Activated CD4-positive, alpha-beta T cell treated with anti-CD3 and anti-CD28 coated beads, Interleukin-2, amount 10 ng/mL, durations not matched to agents 24 days and 14 days (primary cell): ENCODE data around the gene MRE11. TPM values are rescaled to one million over a fixed set of nuclear protein-coding genes. Genes with fewer than 3 reads are reported as not detected.

Experiments used
- DNase-seq: peaks from one replicate; pipeline ENCODE4 v3.0.0; 2022
- H3K27ac Mint-ChIP-seq: one replicate; pipeline ENCODE4 v1.8.0; 2022; ENCODE audit warnings: mild to moderate bottlenecking, mixed read lengths
- H3K27me3 Mint-ChIP-seq: one replicate; pipeline ENCODE4 v1.8.0; 2022; ENCODE audit warnings: mixed read lengths
- H3K36me3 Mint-ChIP-seq: one replicate; pipeline ENCODE4 v1.8.0; 2022; ENCODE audit warnings: low read depth, mild to moderate bottlenecking, mixed read lengths
- H3K4me1 Mint-ChIP-seq: one replicate; pipeline ENCODE4 v1.8.0; 2021; ENCODE audit warnings: mixed read lengths
- H3K4me3 Mint-ChIP-seq: one replicate; pipeline ENCODE4 v1.8.0; 2022; ENCODE audit warnings: mild to moderate bottlenecking, moderate library complexity, mixed read lengths
- H3K9me3 Mint-ChIP-seq: one replicate; pipeline ENCODE4 v1.8.0; 2021; ENCODE audit warnings: mixed read lengths
- intact Hi-C: fragments of 100-400 bp; cut with micrococcal nuclease; formaldehyde crosslinking; loops from one replicate; pipeline ENCODE4 v1.15.1; 2023
- total RNA-seq: library from RNA; stranded (reverse); gene quantifications from 2 replicates; pipeline ENCODE4 v1.2.3, GENCODE V29; 2022

MRE11 gene
- 45.4 and 46.5 TPM in 2 replicates for total RNA-seq

GRCh38 chr11:94493281-94494125 lies at the start of gene MRE11, which contains the start of gene ANKRD49:
TSS of gene MRE11 (minus strand) at chr11:94493844. CDS start at chr11:94492801, 1,043 bp downstream.
TSS of gene ANKRD49 (plus strand) at chr11:94493984. CDS start at chr11:94496694, 2,710 bp downstream.
- Mint-ChIP-seq H3K4me3 (peak within 1 kb of the TSS; percentile 96), H3K36me3 (peaks cover 37% of the 10 kb centered on the region), H3K9me3 (no peaks in the 10 kb centered on the region), H3K27me3 (no peaks in the 10 kb centered on the region), H3K4me1 (peaks cover 30% of the 10 kb centered on the region), H3K27ac (peak within 1 kb of the TSS; percentile 95)
- peak; percentile 99 for DNase-seq
- intact Hi-C loops: loop anchor here (1.0 to 5.0 kb wide), 6 partner anchors 20 to 831 kb away; partner anchors contain the start of genes C11orf54, CEP295, MED17 and PANX1

- peaks cover 2% of the 10 kb centered on the region for H3K36me3 Mint-ChIP-seq
- intact Hi-C loops: no loop called here
- DNase-seq: no peak
- peaks cover 30% of the 10 kb centered on the region for H3K27me3 Mint-ChIP-seq
- H3K9me3 Mint-ChIP-seq: no peaks in the 10 kb centered on the region
- H3K27ac Mint-ChIP-seq: no peak overlapping the region
- peaks cover 10% of the 10 kb centered on the region for H3K4me1 Mint-ChIP-seq
- H3K4me3 Mint-ChIP-seq: no peak overlapping the region
Measured at GRCh38 chr11:94539420-94539819, 45.8 kb upstream of the MRE11 start.

GRCh38 chr11:94537031-94537600 lies 43.5 kb upstream of the MRE11 start:
- intact Hi-C loops: no loop called here

GRCh38 chr11:94536386-94536785 lies 42.7 kb upstream of the MRE11 start:
- DNase-seq: no peak
- Mint-ChIP-seq H3K9me3 (no peaks in the 10 kb centered on the region), H3K4me3 (no peak overlapping the region), H3K27me3 (peaks cover 39% of the 10 kb centered on the region), H3K36me3 (no peaks in the 10 kb centered on the region), H3K4me1 (no peaks in the 10 kb centered on the region), H3K27ac (no peak overlapping the region)
- intact Hi-C loops: no loop called here

More at GRCh38 chr11:94537031-94537600, 43.5 kb upstream of the MRE11 start:
- no peak overlapping the region for H3K4me3 Mint-ChIP-seq
- H3K27me3 Mint-ChIP-seq: peaks cover 39% of the 10 kb centered on the region
- no peak overlapping the region for H3K27ac Mint-ChIP-seq
- no peaks in the 10 kb centered on the region for H3K36me3 Mint-ChIP-seq
- no peak for DNase-seq
- no peaks in the 10 kb centered on the region for H3K9me3 Mint-ChIP-seq
- no peaks in the 10 kb centered on the region for H3K4me1 Mint-ChIP-seq

- intact Hi-C loops: no loop called here
- H3K4me1 Mint-ChIP-seq: no peaks in the 10 kb centered on the region
Measured at GRCh38 chr11:94533696-94534630, 40.3 kb upstream of the MRE11 start.

GRCh38 chr11:94533206-94533605 lies 39.6 kb upstream of the MRE11 start:
- intact Hi-C loops: no loop called here
- no peak for DNase-seq
- Mint-ChIP-seq H3K9me3 (no peaks in the 10 kb centered on the region), H3K4me1 (no peaks in the 10 kb centered on the region), H3K27me3 (peaks cover 51% of the 10 kb centered on the region), H3K36me3 (no peaks in the 10 kb centered on the region), H3K4me3 (no peak overlapping the region), H3K27ac (no peak overlapping the region)

More at GRCh38 chr11:94533696-94534630, 40.3 kb upstream of the MRE11 start:
- Mint-ChIP-seq H3K36me3 (no peaks in the 10 kb centered on the region), H3K27ac (no peak overlapping the region), H3K9me3 (no peaks in the 10 kb centered on the region), H3K27me3 (peaks cover 45% of the 10 kb centered on the region), H3K4me3 (no peak overlapping the region)
- DNase-seq: no peak

- no peaks in the 10 kb centered on the region for H3K4me1 Mint-ChIP-seq
- H3K27me3 Mint-ChIP-seq: peaks cover 53% of the 10 kb centered on the region
- H3K9me3 Mint-ChIP-seq: no peaks in the 10 kb centered on the region
- H3K4me3 Mint-ChIP-seq: no peak overlapping the region
- H3K27ac Mint-ChIP-seq: no peak overlapping the region
- no peaks in the 10 kb centered on the region for H3K36me3 Mint-ChIP-seq
- intact Hi-C loops: no loop called here
- DNase-seq: no peak
Measured at GRCh38 chr11:94532211-94532610, 38.6 kb upstream of the MRE11 start.

GRCh38 chr11:94528551-94528950 lies 34.9 kb upstream of the MRE11 start:
- H3K27me3 Mint-ChIP-seq: peaks cover 44% of the 10 kb centered on the region
- no peak for DNase-seq
- no peaks in the 10 kb centered on the region for H3K4me1 Mint-ChIP-seq
- H3K4me3 Mint-ChIP-seq: no peak overlapping the region
- H3K36me3 Mint-ChIP-seq: no peaks in the 10 kb centered on the region
- H3K27ac Mint-ChIP-seq: no peak overlapping the region
- no peaks in the 10 kb centered on the region for H3K9me3 Mint-ChIP-seq
- intact Hi-C loops: loop anchor here (10.0 kb wide), 1 partner anchor 1896 kb away; no protein-coding TSS in a partner anchor

GRCh38 chr11:94526645-94527438 lies 33.2 kb upstream of the MRE11 start:
- Mint-ChIP-seq H3K27me3 (peaks cover 49% of the 10 kb centered on the region), H3K4me1 (no peaks in the 10 kb centered on the region)
- intact Hi-C loops: loop anchor here (10.0 kb wide), 1 partner anchor 1898 kb away; no protein-coding TSS in a partner anchor

GRCh38 chr11:94525546-94526324 lies 32.1 kb upstream of the MRE11 start:
- DNase-seq: no peak
- peaks cover 45% of the 10 kb centered on the region for H3K27me3 Mint-ChIP-seq
- H3K4me3 Mint-ChIP-seq: no peak overlapping the region
- no peak overlapping the region for H3K27ac Mint-ChIP-seq
- H3K9me3 Mint-ChIP-seq: no peaks in the 10 kb centered on the region
- H3K36me3 Mint-ChIP-seq: no peaks in the 10 kb centered on the region
- intact Hi-C loops: loop anchor here (10.0 kb wide), 1 partner anchor 1899 kb away; no protein-coding TSS in a partner anchor
- H3K4me1 Mint-ChIP-seq: no peaks in the 10 kb centered on the region

More at GRCh38 chr11:94526645-94527438, 33.2 kb upstream of the MRE11 start:
- no peaks in the 10 kb centered on the region for H3K36me3 Mint-ChIP-seq
- no peak overlapping the region for H3K4me3 Mint-ChIP-seq
- no peaks in the 10 kb centered on the region for H3K9me3 Mint-ChIP-seq
- no peak overlapping the region for H3K27ac Mint-ChIP-seq
- no peak for DNase-seq

GRCh38 chr11:94524341-94524740 lies 30.7 kb upstream of the MRE11 start:
- no peak for DNase-seq
- intact Hi-C loops: loop anchor here (10.0 kb wide), 1 partner anchor 1900 kb away; no protein-coding TSS in a partner anchor
- H3K27me3 Mint-ChIP-seq: peaks cover 40% of the 10 kb centered on the region
- no peak overlapping the region for H3K4me3 Mint-ChIP-seq
- no peaks in the 10 kb centered on the region for H3K4me1 Mint-ChIP-seq
- H3K9me3 Mint-ChIP-seq: no peaks in the 10 kb centered on the region
- no peaks in the 10 kb centered on the region for H3K36me3 Mint-ChIP-seq
- no peak overlapping the region for H3K27ac Mint-ChIP-seq

- no peaks in the 10 kb centered on the region for H3K36me3 Mint-ChIP-seq
- H3K4me3 Mint-ChIP-seq: no peak overlapping the region
- intact Hi-C loops: loop anchor here (10.0 kb wide), 1 partner anchor 1903 kb away; no protein-coding TSS in a partner anchor
- H3K4me1 Mint-ChIP-seq: no peaks in the 10 kb centered on the region
- no peak for DNase-seq
- no peak overlapping the region for H3K27ac Mint-ChIP-seq
- peaks cover 22% of the 10 kb centered on the region for H3K27me3 Mint-ChIP-seq
- no peaks in the 10 kb centered on the region for H3K9me3 Mint-ChIP-seq
Measured at GRCh38 chr11:94521684-94522083, 28.0 kb upstream of the MRE11 start.
